ENCODE results near the gene EHMT1. TPM values are rescaled to one million over a fixed set of nuclear protein-coding genes. Genes with fewer than 3 reads are reported as not detected.
A peak's percentile ranks its signal among the peaks of the same experiment; 100 is the strongest.

EHMT1 gene
- total RNA-seq, 1 donor from 2014 or later: 40.8 TPM

GRCh38 chr9:137672907-137673791 is 54.3 kb downstream of the EHMT1 start:
- peak; percentile 85 for TF ChIP-seq CTCF (conservative IDR thresholded peaks at IDR 0.05; ENCODE audit: low read depth, low read length)
- DNase-seq (ENCODE audit: low read depth): peak; percentile 20

GRCh38 chr9:137673886-137674285 is 55.1 kb downstream of the EHMT1 start:
- TF ChIP-seq CTCF (conservative IDR thresholded peaks at IDR 0.05; ENCODE audit: low read depth, low read length): no peak
- no peak overlapping the region for H3K4me3 ChIP-seq (ENCODE audit: low read depth, low read length)
- DNase-seq (ENCODE audit: low read depth): no peak

More at GRCh38 chr9:137672907-137673791, 54.3 kb downstream of the EHMT1 start:
- H3K4me3 ChIP-seq (ENCODE audit: low read depth, low read length): no peak overlapping the region

- no peak for DNase-seq (ENCODE audit: low read depth)
- TF ChIP-seq CTCF (conservative IDR thresholded peaks at IDR 0.05; ENCODE audit: low read depth, low read length): no peak
- H3K4me3 ChIP-seq (ENCODE audit: low read depth, low read length): no peak overlapping the region
These were observed 55.6 kb downstream of the EHMT1 start for GRCh38 chr9:137674307-137674975.

- TF ChIP-seq CTCF (conservative IDR thresholded peaks at IDR 0.05; ENCODE audit: low read depth, low read length): no peak
- H3K4me3 ChIP-seq (ENCODE audit: low read depth, low read length): no peak overlapping the region
- DNase-seq (ENCODE audit: low read depth): no peak
These were observed 56.1 kb downstream of the EHMT1 start for GRCh38 chr9:137674976-137675320.

GRCh38 chr9:137676998-137677397 is 58.2 kb downstream of the EHMT1 start:
- TF ChIP-seq CTCF (conservative IDR thresholded peaks at IDR 0.05; ENCODE audit: low read depth, low read length): no peak
- H3K4me3 ChIP-seq (ENCODE audit: low read depth, low read length): no peak overlapping the region
- no peak for DNase-seq (ENCODE audit: low read depth)

- no peak overlapping the region for H3K4me3 ChIP-seq (ENCODE audit: low read depth, low read length)
- no peak for TF ChIP-seq CTCF (conservative IDR thresholded peaks at IDR 0.05; ENCODE audit: low read depth, low read length)
- no peak for DNase-seq (ENCODE audit: low read depth)
These were observed 59.4 kb downstream of the EHMT1 start for GRCh38 chr9:137678202-137678601.

All from epithelial cell of proximal tubule (primary cell).